ENCODE results near the gene DFFB.

Gene DFFB

DNA sequence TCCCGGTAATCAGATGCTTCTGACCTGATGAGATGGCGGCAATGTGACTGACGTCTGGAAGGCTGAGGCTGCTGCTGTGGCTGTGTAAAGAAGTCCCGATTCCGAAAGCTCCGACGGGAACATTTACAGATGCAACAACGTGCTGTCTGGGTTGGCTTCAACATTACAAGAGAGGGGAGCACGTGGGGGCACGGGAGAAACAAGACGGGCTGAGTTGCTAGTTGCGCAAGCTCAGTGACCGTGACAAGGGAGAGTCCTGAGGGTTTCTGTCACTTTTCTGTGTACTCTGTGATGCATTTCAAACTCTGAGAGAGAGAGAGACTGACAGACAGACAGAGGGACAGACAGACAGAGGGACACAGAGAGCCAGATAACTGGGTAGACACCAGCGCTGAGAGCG, 35.4 kb upstream of the DFFB start:
- WGBS, 2 donors (ENCODE audit: extremely low coverage in 2 of 2, insufficient read length in 2 of 2, insufficient replicate concordance in 1 of 2) = no CpG with 5 or more reads among the region's 15 CpGs

GRCh38 chr1:3822421-3822820, 34.9 kb upstream of the DFFB start:
- no peaks in the 10 kb centered on the region for H3K79me1 ChIP-seq (ENCODE audit: low read depth, low read length)
- no peak overlapping the region for H2BK120ac ChIP-seq (ENCODE audit: low read depth, low read length)
- H3K4me1 ChIP-seq (ENCODE audit: control insufficient read depth in 2 of 2, insufficient read depth in 1 of 2, low read depth in 1 of 2, low read length in 2 of 2) = peaks cover 0 to 8% of the 10 kb centered on the region in 2 donors
- peaks cover 30 to 52% of the 10 kb centered on the region in 2 donors for H3K36me3 ChIP-seq (replicated peaks in 1 of 2; ENCODE audit: control insufficient read depth in 2 of 2, insufficient read depth in 2 of 2, low read length in 2 of 2)
- H4K91ac ChIP-seq (ENCODE audit: low read depth, low read length, poor library complexity) = no peak overlapping the region
- H3K4me3 ChIP-seq (ENCODE audit: low read length in 2 of 2) = no peak overlapping the region
- peak overlapping the region; percentile 29 for H3K23ac ChIP-seq (ENCODE audit: low read depth, low read length, poor library complexity)
- DNase-seq (ENCODE audit: low spot score) = no peak
- H2BK5ac ChIP-seq (ENCODE audit: low read length) = no peak overlapping the region
- no peak overlapping the region for H3K18ac ChIP-seq (ENCODE audit: low read length)
- H3K27ac ChIP-seq (replicated peaks; ENCODE audit: low read length) = no peak overlapping the region
- no peak overlapping the region for H2AFZ ChIP-seq (ENCODE audit: low read length)
- H2BK12ac ChIP-seq (ENCODE audit: low read length) = no peak overlapping the region
- no peak overlapping the region for H2AK5ac ChIP-seq (ENCODE audit: low read depth, low read length)
- H3K4me2 ChIP-seq (ENCODE audit: insufficient read depth, low read length, poor library complexity, severe bottlenecking) = no peak overlapping the region
- H4K8ac ChIP-seq (ENCODE audit: low read depth, low read length) = peak overlapping the region; percentile 45
- H3K9me3 ChIP-seq (replicated peaks in 1 of 2; ENCODE audit: control insufficient read depth in 2 of 2, insufficient read depth in 1 of 2, low read depth in 1 of 2, low read length in 2 of 2) = no peaks in the 10 kb centered on the region
- H2BK15ac ChIP-seq (ENCODE audit: low read length) = no peak overlapping the region
- H3K4ac ChIP-seq (ENCODE audit: low read length) = no peak overlapping the region
- H3K9ac ChIP-seq (ENCODE audit: low read depth, low read length, poor library complexity) = peak overlapping the region; percentile 12
- no peaks in the 10 kb centered on the region for H3K27me3 ChIP-seq (ENCODE audit: control insufficient read depth in 3 of 3, insufficient read depth in 3 of 3, low read depth in 1 of 3, low read length in 3 of 3)
- H3K14ac ChIP-seq (ENCODE audit: low read length) = peak overlapping the region; percentile 47
- WGBS, 2 donors (ENCODE audit: extremely low coverage in 2 of 2, insufficient read length in 2 of 2, insufficient replicate concordance in 1 of 2) = no CpG with 5 or more reads among the region's 16 CpGs

More for the DNA sequence above, 35.4 kb upstream of the DFFB start:
- Histone ChIP-seq H4K91ac (ENCODE audit: low read depth, low read length, poor library complexity) (no peak overlapping the region), H3K18ac (ENCODE audit: low read length) (no peak overlapping the region), H3K4me3 (ENCODE audit: low read length in 2 of 2) (no peak overlapping the region), H3K9ac (ENCODE audit: low read depth, low read length, poor library complexity) (no peak overlapping the region), H3K4me1 (ENCODE audit: control insufficient read depth in 2 of 2, insufficient read depth in 1 of 2, low read depth in 1 of 2, low read length in 2 of 2) (peaks cover 0 to 8% of the 10 kb centered on the region in 2 donors), H3K27me3 (ENCODE audit: control insufficient read depth in 3 of 3, insufficient read depth in 3 of 3, low read depth in 1 of 3, low read length in 3 of 3) (no peaks in the 10 kb centered on the region), H2BK15ac (ENCODE audit: low read length) (no peak overlapping the region), H3K23ac (ENCODE audit: low read depth, low read length, poor library complexity) (no peak overlapping the region), H2BK120ac (ENCODE audit: low read depth, low read length) (no peak overlapping the region), H2BK12ac (ENCODE audit: low read length) (no peak overlapping the region), H2AK5ac (ENCODE audit: low read depth, low read length) (no peak overlapping the region), H2AFZ (ENCODE audit: low read length) (no peak overlapping the region), H4K8ac (ENCODE audit: low read depth, low read length) (no peak overlapping the region), H3K9me3 (replicated peaks in 1 of 2; ENCODE audit: control insufficient read depth in 2 of 2, insufficient read depth in 1 of 2, low read depth in 1 of 2, low read length in 2 of 2) (no peaks in the 10 kb centered on the region), H3K4ac (ENCODE audit: low read length) (no peak overlapping the region), H2BK5ac (ENCODE audit: low read length) (no peak overlapping the region), H3K14ac (ENCODE audit: low read length) (no peak overlapping the region), H3K4me2 (ENCODE audit: insufficient read depth, low read length, poor library complexity, severe bottlenecking) (no peak overlapping the region), H3K79me1 (ENCODE audit: low read depth, low read length) (no peaks in the 10 kb centered on the region), H3K27ac (replicated peaks; ENCODE audit: low read length) (no peak overlapping the region), H3K36me3 (replicated peaks in 1 of 2; ENCODE audit: control insufficient read depth in 2 of 2, insufficient read depth in 2 of 2, low read length in 2 of 2) (peaks cover 27 to 51% of the 10 kb centered on the region in 2 donors)
- no peak for DNase-seq (ENCODE audit: low spot score)

- DNase-seq (ENCODE audit: low spot score) = no peak
- Histone ChIP-seq H2BK5ac (ENCODE audit: low read length) (no peak overlapping the region), H2BK15ac (ENCODE audit: low read length) (no peak overlapping the region), H3K4me2 (ENCODE audit: insufficient read depth, low read length, poor library complexity, severe bottlenecking) (no peak overlapping the region), H3K14ac (ENCODE audit: low read length) (no peak overlapping the region), H3K4me1 (ENCODE audit: control insufficient read depth in 2 of 2, insufficient read depth in 1 of 2, low read depth in 1 of 2, low read length in 2 of 2) (peaks cover 0 to under 1% of the 10 kb centered on the region in 2 donors), H3K4me3 (ENCODE audit: low read length in 2 of 2) (no peak overlapping the region), H2AK5ac (ENCODE audit: low read depth, low read length) (no peak overlapping the region), H2AFZ (ENCODE audit: low read length) (no peak overlapping the region), H3K9ac (ENCODE audit: low read depth, low read length, poor library complexity) (no peak overlapping the region), H3K9me3 (replicated peaks in 1 of 2; ENCODE audit: control insufficient read depth in 2 of 2, insufficient read depth in 1 of 2, low read depth in 1 of 2, low read length in 2 of 2) (no peaks in the 10 kb centered on the region), H3K18ac (ENCODE audit: low read length) (no peak overlapping the region), H2BK120ac (ENCODE audit: low read depth, low read length) (no peak overlapping the region), H3K23ac (ENCODE audit: low read depth, low read length, poor library complexity) (no peak overlapping the region), H3K27ac (replicated peaks; ENCODE audit: low read length) (no peak overlapping the region), H4K8ac (ENCODE audit: low read depth, low read length) (no peak overlapping the region), H4K91ac (ENCODE audit: low read depth, low read length, poor library complexity) (no peak overlapping the region), H3K4ac (ENCODE audit: low read length) (no peak overlapping the region), H3K79me1 (ENCODE audit: low read depth, low read length) (no peaks in the 10 kb centered on the region), H2BK12ac (ENCODE audit: low read length) (no peak overlapping the region), H3K27me3 (ENCODE audit: control insufficient read depth in 3 of 3, insufficient read depth in 3 of 3, low read depth in 1 of 3, low read length in 3 of 3) (no peaks in the 10 kb centered on the region), H3K36me3 (replicated peaks in 1 of 2; ENCODE audit: control insufficient read depth in 2 of 2, insufficient read depth in 2 of 2, low read length in 2 of 2) (peaks cover 38 to 75% of the 10 kb centered on the region in 2 donors)
- no CpG with 5 or more reads among the region's 8 CpGs for WGBS, 2 donors (ENCODE audit: extremely low coverage in 2 of 2, insufficient read length in 2 of 2, insufficient replicate concordance in 1 of 2)
Measured at GRCh38 chr1:3824650-3825049, 32.6 kb upstream of the DFFB start.

- no peak overlapping the region for H3K27ac ChIP-seq (replicated peaks; ENCODE audit: low read length)
- no peak overlapping the region for H2AFZ ChIP-seq (ENCODE audit: low read length)
- no peak overlapping the region for H3K4ac ChIP-seq (ENCODE audit: low read length)
- no peak overlapping the region for H3K14ac ChIP-seq (ENCODE audit: low read length)
- WGBS, 2 donors (ENCODE audit: extremely low coverage in 2 of 2, insufficient read length in 2 of 2, insufficient replicate concordance in 1 of 2) = no CpG with 5 or more reads among the region's 15 CpGs
- no peak overlapping the region for H2BK5ac ChIP-seq (ENCODE audit: low read length)
- no peak for DNase-seq (ENCODE audit: low spot score)
- H3K79me1 ChIP-seq (ENCODE audit: low read depth, low read length) = no peaks in the 10 kb centered on the region
- no peaks in the 10 kb centered on the region for H3K4me1 ChIP-seq (ENCODE audit: control insufficient read depth in 2 of 2, insufficient read depth in 1 of 2, low read depth in 1 of 2, low read length in 2 of 2)
- H3K9ac ChIP-seq (ENCODE audit: low read depth, low read length, poor library complexity) = no peak overlapping the region
- no peak overlapping the region for H4K91ac ChIP-seq (ENCODE audit: low read depth, low read length, poor library complexity)
- no peak overlapping the region for H2AK5ac ChIP-seq (ENCODE audit: low read depth, low read length)
- H2BK12ac ChIP-seq (ENCODE audit: low read length) = no peak overlapping the region
- H3K18ac ChIP-seq (ENCODE audit: low read length) = no peak overlapping the region
- H3K4me3 ChIP-seq (ENCODE audit: low read length in 2 of 2) = no peak overlapping the region
- no peak overlapping the region for H3K23ac ChIP-seq (ENCODE audit: low read depth, low read length, poor library complexity)
- no peaks in the 10 kb centered on the region for H3K27me3 ChIP-seq (ENCODE audit: control insufficient read depth in 3 of 3, insufficient read depth in 3 of 3, low read depth in 1 of 3, low read length in 3 of 3)
- peaks cover 36 to 80% of the 10 kb centered on the region in 2 donors for H3K36me3 ChIP-seq (replicated peaks in 1 of 2; ENCODE audit: control insufficient read depth in 2 of 2, insufficient read depth in 2 of 2, low read length in 2 of 2)
- no peak overlapping the region for H3K4me2 ChIP-seq (ENCODE audit: insufficient read depth, low read length, poor library complexity, severe bottlenecking)
- no peaks in the 10 kb centered on the region for H3K9me3 ChIP-seq (replicated peaks in 1 of 2; ENCODE audit: control insufficient read depth in 2 of 2, insufficient read depth in 1 of 2, low read depth in 1 of 2, low read length in 2 of 2)
- H2BK120ac ChIP-seq (ENCODE audit: low read depth, low read length) = no peak overlapping the region
- H2BK15ac ChIP-seq (ENCODE audit: low read length) = no peak overlapping the region
- H4K8ac ChIP-seq (ENCODE audit: low read depth, low read length) = no peak overlapping the region
Measured at GRCh38 chr1:3825356-3825755, 31.9 kb upstream of the DFFB start.

Data from neuronal stem cell (in vitro differentiated cells).